ENCODE data around the gene CALU.

DNA sequence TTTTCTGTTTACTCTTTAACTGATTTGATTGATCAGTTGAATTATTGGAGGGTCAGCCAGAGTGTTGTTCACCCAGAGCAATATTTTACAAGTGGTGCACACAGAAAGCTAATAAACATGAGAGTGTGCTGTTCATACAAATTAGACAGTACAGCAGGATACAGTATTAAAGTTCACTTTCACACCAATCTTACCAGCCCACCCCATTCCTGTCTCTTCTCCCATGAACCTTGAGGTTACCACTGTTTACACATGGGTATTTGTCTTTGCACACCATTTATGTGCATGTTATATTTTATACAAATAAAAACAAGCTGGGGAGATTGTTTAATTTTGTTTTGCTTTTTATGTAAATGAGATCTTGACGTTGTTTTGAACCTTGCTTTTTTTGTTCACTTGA, 6.5 kb downstream of the CALU start:
- no peak for TF ChIP-seq EZH2 (IDR thresholded peaks at IDR 0.05; ENCODE audit: insufficient read depth, poor library complexity, severe bottlenecking)
- TF ChIP-seq EZH2phosphoT487 (IDR thresholded peaks at IDR 0.05; ENCODE audit: insufficient read depth, low read depth): no peak

Measured in GM23248 (cell line).